BJ (cell line): Measurements from ENCODE around the gene SIPA1L3. TPM values are rescaled to one million over a fixed set of nuclear protein-coding genes. Genes with fewer than 3 reads are reported as not detected.
A peak's percentile ranks its signal among the peaks of the same experiment; 100 is the strongest.

Source experiments
- CTCF ChIA-PET: fragments of 350-600 bp; formaldehyde crosslinking; extraction: SDS; loops from one replicate; lab custom pipeline; 2021; ENCODE audit warnings: antibody characterized with exemption, inconsistent platforms; lab: Yijun Ruan, JAX
- POLR2A ChIA-PET: fragments of 300-600 bp; sonication (Branson Sonifier 250); formaldehyde crosslinking; extraction: SDS; loops from one replicate; lab custom pipeline; 2021; ENCODE audit warnings: antibody characterized with exemption; lab: Charles Lee
- DNase-seq: peaks from one replicate; pipeline ENCODE4 v3.0.0-alpha.2; 2011; ENCODE audit warnings: low read depth
- H3K27me3 ChIP-seq: 2 replicates; pipeline ENCODE4 v1.6.0; 2011; ENCODE audit warnings: low read length; ENCODE audit not compliant: control insufficient read depth, insufficient read depth
- H3K36me3 ChIP-seq: 2 replicates; pipeline ENCODE4 v1.5.1; 2011; ENCODE audit warnings: low read length; ENCODE audit not compliant: control insufficient read depth, insufficient read depth
- H3K4me3 ChIP-seq: 2 replicates; pipeline ENCODE4 v1.5.1; 2011; ENCODE audit warnings: low read depth, mild to moderate bottlenecking, control low read depth, low read length
- CTCF ChIP-seq: IDR thresholded peaks from 2 replicates; pipeline ENCODE4 v1.5.1; 2011; ENCODE audit warnings: low read depth, mild to moderate bottlenecking, control low read depth, inconsistent platforms, low read length, moderate library complexity; ENCODE audit not compliant: insufficient read depth
- polyA plus RNA-seq: library from polyadenylated mRNA; depleted of rRNA; stranded (reverse); fragments of >200 nt; gene quantifications from 2 replicates; pipeline ENCODE4 v1.2.3, GENCODE V29; 2011

The SIPA1L3 gene
- polyA plus RNA-seq, 1 experiment: 4.5 TPM

DNA sequence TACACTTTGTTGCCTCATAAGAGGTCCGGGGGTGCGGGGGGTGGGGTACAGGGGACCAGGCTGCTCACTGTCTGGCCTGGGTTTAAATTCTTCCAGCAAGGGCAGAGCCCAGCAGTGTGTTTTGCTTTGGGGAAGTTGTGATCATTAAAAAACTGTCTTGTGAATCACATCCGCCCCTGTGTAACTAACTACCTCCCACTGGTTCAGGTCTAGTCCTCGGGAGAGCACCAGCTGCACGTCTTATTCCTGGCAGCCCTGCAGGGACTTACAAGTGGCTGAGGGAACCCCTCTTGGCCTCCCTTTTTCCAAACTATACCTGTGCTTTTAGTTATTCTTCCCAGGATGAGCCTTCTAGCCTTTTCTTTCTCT is 127.5 kb downstream of the SIPA1L3 start:
- no peak for DNase-seq
- no peak for TF ChIP-seq CTCF
- ChIA-PET POLR2A (no interaction called here), CTCF (no interaction called here)
- Histone ChIP-seq H3K4me3 (no peak overlapping the region), H3K27me3 (no peaks in the 10 kb centered on the region), H3K36me3 (peaks cover 3% of the 10 kb centered on the region)

DNA sequence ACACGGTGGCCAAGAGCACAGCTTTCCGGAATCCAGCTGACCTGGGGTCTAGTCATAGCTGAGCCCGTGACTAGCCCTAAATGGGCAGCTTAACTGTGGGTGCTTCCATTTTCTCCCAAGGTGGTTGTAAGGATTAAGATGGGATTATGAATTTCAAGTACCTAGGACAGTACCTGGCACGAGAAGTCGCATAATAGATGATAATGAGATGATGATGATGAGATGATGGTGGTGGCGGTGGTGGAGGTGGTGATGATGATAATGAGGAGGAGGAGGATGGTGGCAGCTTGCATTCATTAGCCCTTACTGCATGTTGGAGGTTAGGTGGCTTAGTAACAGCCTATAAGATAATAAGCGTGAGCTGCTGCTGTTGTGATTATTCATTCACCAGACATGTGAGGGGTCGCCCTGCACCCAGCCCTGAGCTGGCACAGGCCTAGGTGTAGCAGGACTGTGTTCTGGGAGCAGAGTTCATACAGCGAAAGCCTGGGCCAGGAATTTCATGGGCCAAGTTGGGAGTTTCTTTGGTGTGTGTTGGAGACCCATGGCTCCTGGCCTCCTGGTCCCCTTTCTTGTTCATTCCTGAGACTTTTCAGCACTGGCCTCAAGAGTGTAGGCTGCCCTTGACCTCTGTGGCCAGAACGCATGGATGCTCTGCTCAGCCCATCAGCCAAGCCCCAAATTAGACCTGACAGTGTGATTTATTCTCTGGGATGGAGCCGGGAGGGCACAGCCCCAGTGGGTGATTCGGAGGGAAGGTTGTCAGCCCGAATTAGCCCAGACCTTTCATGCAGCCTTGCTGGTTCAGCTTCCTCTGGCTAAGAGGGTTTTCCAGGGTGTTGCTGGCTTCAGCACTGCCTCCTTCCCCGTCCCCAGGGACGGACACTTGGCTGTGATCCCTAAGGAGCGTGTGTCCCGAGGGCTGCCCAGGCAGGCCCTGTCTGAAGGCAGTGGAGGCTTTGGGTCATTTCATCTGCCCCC is 128.8 kb downstream of the SIPA1L3 start:
- TF ChIP-seq CTCF: no peak
- ChIA-PET POLR2A (no interaction called here), CTCF (interaction anchor here (0.8 to 1.4 kb wide), 4 partner anchors 10 to 133 kb away, joined by 3 to 6 read pairs (median 4); no protein-coding TSS in a partner anchor)
- peaks cover under 1% of the 10 kb centered on the region; the same call in 1 of the 2 replicates for H3K36me3 ChIP-seq
- H3K27me3 ChIP-seq: no peaks in the 10 kb centered on the region
- no peak overlapping the region for H3K4me3 ChIP-seq
- DNase-seq: no peak

- TF ChIP-seq CTCF: no peak
- H3K4me3 ChIP-seq: no peak overlapping the region
- ChIA-PET POLR2A (interaction anchor here (0.6 kb wide), 1 partner anchor 55 kb away, joined by 3 read pairs; no protein-coding TSS in a partner anchor), CTCF (interaction anchor here (0.6 to 1.4 kb wide), 3 partner anchors 15 to 179 kb away, joined by 3 to 6 read pairs (median 3); no protein-coding TSS in a partner anchor)
- no peaks in the 10 kb centered on the region for H3K27me3 ChIP-seq
- no peak for DNase-seq
- H3K36me3 ChIP-seq: no peaks in the 10 kb centered on the region; the same call in 1 of the 2 replicates
These were observed 130.0 kb downstream of the SIPA1L3 start for GRCh38 chr19:38036707-38037611.

GRCh38 chr19:38039966-38040365 is 133.0 kb downstream of the SIPA1L3 start:
- Histone ChIP-seq H3K27me3 (no peaks in the 10 kb centered on the region), H3K36me3 (no peaks in the 10 kb centered on the region; the same call in 1 of the 2 replicates), H3K4me3 (no peak overlapping the region)
- peak; percentile 88 for DNase-seq
- ChIA-PET CTCF (interaction anchor here (1.1 to 1.2 kb wide), 2 partner anchors 41 to 133 kb away, joined by 3 read pairs; partner anchors contain the start of genes SIPA1L3 and WDR87), POLR2A (no interaction called here)
- no peak for TF ChIP-seq CTCF
